Non-pigmented ciliary epithelial cell (primary cell): ENCODE data around the gene ZSCAN31.
"Not testable (repeated sequence)": the region's sequence is repeated elsewhere in the genome, so short reads cannot be mapped to it uniquely, and the experiment has no call there.

Experiments used
- DNase-seq: peaks from one replicate; pipeline ENCODE4 v3.0.0-alpha.2; 2010; ENCODE audit warnings: low read depth

The ZSCAN31 gene

DNA sequence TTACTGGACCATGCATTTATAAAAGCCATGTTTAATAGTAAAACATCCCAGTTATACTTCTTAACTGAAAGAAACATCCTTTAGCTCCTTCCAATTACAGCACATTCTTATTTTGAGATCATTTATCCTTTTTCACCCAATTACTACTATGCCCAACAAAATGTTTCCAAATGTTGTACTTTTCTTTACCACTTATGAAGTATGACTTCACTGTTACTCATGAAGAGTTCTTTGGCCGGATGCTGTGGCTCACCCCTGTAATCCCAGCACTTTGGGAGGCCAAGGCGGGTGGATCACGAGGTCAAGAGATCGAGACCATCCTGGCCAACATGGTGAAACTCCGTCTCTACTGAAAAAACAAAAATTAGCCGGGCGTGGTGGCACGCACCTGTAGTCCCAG is 18.1 kb downstream of the ZSCAN31 start:
- DNase-seq, result not testable (repeated sequence)

DNA sequence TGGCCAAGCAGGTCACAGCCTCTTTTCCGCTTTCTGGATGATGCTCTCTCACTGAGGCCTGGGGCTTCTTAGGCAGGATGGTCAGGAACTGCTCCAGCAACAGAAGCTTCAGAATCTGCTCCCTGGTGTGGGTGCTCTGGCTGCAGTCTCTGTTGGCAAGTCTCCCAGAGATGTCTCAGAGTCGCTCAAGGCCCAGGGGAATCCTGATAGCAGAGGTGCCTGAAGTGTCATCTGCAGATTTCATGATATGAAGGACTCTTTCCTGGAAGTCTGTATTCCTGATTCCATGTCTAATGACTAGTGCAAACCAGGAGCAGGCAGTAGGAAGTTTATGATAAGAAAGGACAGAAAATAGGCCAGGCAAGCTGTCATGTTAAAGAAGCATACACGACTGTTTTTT is 20.3 kb downstream of the ZSCAN31 start:
- no peak for DNase-seq

DNA sequence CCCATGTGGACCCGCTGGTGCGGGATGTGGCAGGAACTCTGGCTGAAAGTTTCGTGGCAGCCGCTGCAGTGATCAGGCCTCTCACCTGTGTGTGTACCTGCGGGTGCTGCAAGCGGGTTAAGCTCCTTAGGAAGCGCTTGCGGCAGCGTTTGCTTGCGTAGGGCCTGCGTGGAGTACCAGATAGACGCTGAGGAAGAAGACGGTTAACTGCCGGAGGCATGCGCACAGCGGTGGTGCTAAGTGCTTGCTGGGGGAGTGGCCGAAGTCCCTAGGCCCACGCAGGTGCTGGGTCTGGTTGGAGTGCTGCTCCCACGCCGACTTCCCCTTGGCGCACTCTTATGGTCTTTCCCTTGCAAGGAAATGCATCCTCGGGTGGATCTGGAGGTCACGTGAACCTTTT is 23.0 kb downstream of the ZSCAN31 start:
- no peak for DNase-seq

DNA sequence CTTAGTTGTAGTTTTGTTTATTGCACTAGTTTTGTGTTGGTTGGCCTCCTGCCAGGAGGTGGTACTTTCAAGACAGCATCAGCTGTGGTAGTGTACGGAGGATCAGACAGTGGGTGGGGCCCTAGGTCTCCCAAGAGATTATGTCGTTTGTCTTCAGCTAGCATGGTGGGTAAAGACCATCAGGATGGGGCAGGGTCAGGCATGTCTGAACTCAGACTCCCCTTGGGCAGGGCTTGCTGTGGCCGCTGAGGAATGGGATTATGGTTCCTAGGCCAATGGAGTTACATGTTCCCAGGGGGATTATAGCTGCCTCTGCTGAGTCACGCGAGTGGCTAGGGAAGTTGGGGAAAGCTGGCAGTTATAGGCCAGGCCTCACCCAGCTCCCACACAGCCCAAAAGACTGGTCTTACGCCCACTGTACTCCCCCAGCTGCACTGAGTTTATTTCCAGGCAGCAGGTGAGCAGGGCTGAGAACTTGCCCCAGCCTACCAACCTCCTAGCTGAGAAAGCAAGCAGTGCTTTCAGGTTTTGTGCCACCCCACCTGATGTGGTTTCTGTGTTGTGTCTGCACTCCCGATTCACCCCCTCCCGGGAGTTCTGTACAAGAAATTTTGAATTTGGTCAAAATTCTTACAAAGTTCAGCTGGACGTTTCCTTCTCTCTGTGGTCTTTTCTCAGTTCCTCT is 24.7 kb downstream of the ZSCAN31 start:
- no peak for DNase-seq

DNA sequence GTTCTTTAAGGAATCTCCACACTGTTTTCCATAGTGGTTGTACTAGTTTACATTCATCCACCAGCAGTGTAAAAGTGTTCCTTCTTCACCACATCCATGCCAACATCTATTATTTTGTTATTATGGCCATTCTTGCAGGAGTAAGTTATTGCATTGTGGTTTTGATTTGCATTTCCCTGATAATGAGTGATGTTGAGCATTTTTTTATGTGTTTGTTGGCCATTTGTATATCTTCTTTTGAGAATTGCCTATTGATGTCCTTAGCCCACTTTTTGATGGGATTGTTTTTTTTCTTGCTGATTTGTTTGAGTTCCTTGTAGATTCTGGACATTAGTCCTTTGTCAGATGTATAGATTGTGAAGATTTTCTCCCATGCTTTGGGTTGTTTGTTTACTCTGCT is 29.6 kb downstream of the ZSCAN31 start:
- DNase-seq, result not testable (repeated sequence)

DNA sequence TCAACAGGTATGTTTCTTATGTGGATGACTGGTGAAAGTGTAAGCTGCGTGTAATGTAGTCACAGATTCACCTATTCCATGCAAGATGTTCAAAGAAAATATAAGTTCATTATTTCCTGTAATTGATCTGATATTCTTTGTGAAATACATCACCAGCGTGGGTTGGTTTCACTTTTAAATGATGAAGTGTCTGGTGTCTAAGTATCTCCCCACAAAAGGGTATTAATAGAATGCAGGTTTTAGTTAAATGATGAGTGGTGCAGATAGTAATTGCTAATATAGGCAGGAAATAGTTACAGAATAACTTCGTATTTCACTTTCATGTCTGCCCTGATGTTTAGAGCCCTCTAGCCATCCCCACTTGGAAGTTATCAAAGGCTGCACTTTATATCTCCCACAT is 32.4 kb downstream of the ZSCAN31 start:
- no peak for DNase-seq

DNA sequence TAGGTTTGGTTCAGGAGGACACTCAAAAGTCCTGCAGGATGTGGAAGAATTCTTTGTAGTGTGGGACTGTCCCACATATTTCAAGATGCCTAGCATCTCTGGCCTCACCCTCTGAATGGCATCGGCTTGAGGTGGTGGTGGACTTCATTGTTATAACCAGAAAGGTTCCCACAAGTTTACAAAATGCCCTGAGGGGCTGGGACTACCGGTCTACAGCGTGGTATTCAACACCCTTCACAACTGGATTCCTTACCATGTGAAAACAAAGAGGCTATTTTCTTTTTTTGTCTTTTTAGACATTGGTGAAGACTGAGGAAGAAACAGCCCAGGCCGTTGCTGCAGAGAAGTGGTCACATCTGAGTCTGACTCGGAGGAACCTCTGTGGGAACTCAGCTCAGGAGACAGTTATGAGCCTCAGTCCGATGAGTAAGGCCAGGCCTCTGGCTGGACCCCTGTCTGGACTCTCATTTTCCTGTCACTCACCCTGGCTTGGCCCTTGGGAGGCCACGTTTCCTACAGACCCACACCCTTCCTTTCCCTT is 39.4 kb downstream of the ZSCAN31 start:
- no peak for DNase-seq

DNA sequence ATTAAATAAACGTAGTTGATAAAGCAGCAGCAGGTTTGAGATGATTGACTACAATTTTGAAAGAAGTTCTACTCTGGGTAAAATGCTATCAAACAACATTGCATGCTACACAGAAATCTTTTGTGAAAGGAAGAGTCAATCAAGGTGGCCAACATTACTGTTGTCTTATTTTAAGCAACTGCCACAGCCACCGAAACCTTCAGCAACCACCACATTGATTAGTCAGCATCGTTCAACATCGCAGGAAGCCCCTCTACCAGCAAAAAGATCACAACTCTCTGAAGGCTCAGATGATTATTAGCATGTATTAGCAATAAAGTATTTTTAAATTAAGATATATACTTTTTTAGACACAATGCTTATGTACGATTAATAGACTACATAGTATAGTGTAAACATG is 40.6 kb downstream of the ZSCAN31 start:
- DNase-seq, result no peak

DNA sequence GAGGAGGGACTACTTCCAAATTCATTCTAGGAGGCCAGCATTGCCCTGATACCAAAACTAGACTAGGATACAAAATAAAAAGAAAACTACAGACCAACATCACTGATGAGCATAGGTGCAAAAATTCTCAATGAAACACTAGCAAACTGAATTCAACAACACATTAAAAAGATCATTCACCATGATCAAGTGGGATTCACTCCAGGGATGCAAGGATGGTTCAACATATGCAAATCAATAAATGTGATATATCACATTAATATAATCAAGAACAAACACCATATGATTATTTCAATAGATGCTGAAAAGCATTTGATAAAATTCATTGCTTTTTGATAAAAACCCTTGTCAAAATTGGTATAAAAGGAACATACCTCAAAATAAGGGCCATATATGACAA is 44.4 kb downstream of the ZSCAN31 start:
- DNase-seq, result no peak

DNA sequence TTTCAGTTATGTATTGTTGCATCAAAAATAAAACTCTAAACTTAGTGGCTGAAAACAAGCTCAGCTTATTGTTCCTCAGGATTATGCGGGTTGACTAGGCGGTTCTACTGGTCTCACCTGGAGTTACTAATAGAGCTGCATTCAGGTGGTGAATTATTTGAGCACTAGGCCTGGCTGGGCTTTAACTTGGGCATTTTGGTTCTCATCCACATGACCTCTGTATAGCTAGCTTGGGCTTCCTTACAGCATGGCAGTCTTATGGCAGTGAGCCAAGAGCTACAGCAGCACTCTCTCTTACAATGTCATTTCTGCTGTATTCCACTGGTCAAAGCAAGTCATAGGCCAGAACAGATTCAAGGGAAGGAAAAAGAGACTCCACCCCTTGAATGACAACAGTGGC is 53.0 kb downstream of the ZSCAN31 start:
- no peak for DNase-seq

DNA sequence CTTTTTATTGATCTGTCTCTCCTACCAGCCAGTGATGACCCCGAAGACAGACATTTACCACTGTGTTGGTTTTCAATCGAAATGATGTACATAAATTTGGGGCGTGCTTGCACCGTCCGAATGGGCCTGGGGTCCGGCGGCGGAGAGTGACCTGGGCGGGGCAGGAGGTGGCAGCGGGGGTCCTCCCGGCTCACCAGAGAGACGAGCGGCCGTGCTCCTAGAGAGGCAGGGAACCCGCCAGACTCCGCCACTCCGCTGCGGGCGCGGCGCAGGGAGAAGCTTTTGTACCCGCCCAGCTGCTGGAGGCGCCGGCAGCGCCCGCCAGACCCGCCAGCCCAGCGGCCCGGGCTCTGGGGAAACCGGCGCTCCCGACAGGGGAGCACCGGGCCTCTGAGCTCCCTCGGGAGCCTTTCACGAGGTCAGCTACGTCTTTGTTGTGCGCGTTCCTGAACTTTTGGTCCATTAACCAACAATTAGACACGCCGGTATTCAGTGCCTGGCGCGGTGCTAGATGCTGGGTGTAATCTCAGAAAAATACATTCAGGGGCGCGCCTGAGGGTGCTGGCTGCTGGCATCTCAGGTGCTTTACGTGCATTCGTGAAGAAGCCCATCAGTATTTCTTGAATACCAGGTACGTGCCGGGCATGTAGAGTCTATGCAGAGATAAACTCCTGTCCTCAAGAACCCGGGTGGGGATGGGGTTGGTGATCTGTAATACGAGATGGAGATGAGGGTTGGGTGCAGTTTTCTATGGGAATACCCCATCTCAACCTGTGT is 54.5 kb downstream of the ZSCAN31 start, which contains the start of gene PGBD1:
Gene PGBD1 (plus strand): TSS at position 285 of the 777 bp plus-strand sequence. CDS start 2,242 bp downstream, outside the sequence.
- peak; percentile 17 for DNase-seq

DNA sequence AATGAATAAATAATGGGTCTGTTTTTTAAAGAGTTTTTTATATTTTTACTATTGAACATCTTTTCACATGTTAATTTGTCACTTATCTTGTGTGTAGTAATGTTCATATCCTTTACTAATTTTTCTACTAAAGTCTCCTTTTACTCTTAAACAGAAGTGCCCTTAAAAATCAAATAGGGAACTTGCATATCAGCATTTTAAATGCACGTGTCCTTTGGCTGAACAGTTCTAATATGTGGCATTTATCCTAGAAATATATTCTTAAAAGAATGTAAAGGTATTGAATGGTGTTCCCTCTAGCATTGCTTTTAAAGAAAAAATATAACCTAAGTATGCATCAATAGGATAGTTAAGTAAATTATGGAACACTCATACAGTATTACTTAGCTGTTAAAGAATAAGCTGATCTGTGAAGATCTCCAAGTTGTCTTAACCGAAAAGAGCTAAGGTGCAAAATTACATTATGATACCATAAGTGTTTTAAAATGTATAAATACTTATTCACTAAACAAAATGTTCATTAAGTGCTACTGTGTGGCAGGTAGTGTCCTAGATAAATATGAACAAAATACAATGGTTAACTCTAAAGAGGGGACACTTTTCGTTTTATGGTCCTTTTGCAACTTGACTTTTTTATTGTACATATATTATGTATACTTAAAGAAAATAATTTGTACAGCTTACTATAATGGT is 55.2 kb downstream of the ZSCAN31 start:
- no peak for DNase-seq

DNA sequence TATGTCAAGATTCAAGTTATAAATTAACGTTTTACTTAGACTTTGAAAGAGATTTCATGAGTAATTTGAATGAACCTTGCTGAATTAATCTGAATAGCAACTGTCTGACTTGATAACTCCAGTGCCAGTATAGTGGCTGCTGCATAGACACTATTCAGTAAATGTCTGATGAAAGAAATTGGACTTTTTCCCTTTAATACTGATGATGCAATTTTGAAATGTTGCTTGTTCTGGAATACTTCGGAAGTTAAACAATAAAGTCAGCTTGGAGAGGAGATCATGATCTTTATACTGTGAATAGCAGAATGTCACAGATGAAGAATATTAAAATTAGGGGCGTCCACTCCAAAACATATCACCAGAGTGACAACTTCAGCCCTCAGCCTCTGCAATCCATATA is 58.2 kb downstream of the ZSCAN31 start:
- DNase-seq, result no peak

DNA sequence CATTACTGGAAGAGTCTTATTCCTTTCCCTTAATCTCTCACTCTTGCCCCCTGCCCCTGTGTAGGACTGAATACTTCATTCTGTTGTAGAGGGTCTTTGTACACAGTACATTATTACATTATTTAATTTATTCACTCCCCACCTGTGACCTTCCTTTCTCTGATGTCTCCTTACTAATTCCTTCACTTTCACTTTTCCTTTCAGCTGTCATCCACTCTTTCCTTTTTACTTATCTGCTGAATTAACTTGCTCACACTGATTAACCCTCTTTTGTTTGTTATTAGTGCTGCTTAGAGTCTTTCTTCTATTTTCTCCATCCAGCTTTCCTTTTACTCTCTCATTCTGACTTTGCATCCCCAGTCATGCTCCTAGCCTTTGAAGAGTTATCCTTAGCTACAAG is 61.1 kb downstream of the ZSCAN31 start:
- no peak for DNase-seq
